ENCODE measurements around the gene SRPX2.

SRPX2 gene

DNA sequence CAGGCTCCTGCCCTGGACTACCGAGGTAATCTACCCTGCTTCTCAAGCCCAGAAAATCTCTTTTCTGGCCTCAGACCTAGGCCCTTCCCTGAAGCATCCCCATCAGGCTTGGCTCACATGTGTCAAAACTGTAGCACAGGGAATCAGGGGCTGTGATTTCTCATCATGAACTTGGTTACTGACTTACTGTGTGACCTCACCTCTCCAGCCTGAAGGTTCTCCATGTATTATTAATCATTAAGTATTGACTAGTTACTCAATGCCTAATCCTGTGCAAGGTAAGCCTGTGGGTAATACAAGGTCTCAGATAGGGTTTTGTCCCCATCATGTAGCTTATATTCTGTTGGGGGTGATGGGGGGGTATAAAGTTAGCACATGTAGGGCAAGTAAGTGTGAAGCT is 6.8 kb downstream of the SRPX2 start:
- no peak for DNase-seq

- no peak for DNase-seq
Observed at GRCh38 chrX:100652266-100652665, 8.3 kb downstream of the SRPX2 start.

DNA sequence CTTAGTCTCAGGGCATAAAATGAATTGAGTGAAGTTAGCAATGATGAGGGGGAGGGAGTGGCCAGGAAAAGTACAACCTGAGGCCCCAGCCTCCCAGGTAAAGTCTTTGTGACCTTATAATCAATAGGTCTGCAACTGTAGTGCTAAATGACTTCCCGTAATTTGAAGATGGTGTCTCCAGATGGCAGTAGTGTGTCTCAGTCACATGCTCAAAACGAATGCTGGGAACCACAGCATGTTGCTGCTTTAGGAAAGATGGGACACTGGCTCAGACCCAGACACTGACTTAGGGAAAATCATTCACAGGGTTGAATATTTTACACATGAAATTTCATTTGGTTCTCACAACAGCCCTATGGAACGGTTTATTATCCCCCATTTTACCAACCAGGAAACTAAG is 10.3 kb downstream of the SRPX2 start:
- peak; percentile 5 for DNase-seq

DNA sequence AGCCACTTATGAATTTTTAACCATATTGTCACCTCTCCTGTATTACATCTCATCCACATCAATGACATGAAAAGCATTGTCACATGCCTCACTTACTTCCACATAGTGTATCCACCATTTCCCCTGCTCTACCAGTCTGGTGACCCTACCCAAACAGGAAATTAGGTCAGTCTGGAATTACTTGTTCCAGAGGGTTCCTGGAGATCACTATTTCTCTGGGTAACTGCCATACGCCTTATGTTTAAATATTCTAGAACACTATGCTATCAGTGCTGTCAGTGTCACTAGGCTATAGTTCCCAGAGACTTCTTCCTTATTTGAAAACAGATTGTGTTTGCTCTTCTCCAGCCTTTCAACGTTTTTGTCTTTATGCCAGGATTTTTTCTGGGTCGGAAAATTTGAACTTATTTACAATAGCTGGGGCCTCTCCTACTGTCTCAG is 15.0 kb downstream of the SRPX2 start:
- DNase-seq: no peak

DNA sequence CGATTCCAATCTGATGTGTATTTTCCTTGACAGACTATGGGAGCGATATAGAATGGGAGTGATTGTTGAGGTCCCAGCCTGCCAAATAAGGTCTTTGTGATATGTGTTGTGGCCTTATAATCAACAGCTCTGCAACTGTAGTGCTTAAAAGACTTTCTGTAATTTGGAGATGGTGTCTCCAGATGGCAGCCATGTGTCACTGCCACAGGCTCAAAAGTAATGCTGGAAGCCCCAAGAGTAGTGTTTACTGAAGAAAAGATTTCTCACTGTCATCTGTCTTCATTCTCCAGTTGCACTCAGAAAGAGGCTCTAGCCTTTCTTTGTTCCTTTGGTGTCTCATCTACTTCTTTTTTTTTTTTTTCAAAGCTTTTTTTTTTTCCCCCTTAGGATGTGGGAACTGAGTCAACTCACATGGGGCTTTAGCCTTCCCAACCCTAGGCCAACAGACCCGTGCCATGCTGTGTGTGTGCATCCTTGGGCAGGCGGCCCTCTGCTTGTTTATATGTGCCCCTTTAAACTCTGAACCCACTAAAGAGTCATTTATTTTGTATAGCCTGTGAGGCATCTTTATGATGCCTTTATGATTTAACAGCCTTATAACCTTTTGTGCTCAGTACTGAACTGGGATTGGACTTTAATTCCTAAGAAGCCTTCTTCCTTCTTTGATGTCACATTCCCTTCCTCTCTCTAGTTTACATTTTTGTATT is 15.6 kb downstream of the SRPX2 start:
- no peak for DNase-seq

- DNase-seq: no peak
Observed at GRCh38 chrX:100662170-100662569, 18.2 kb downstream of the SRPX2 start.

- DNase-seq: no peak
Observed at GRCh38 chrX:100662796-100663195, 18.8 kb downstream of the SRPX2 start.

- DNase-seq: no peak
Observed at GRCh38 chrX:100663642-100664041, 19.6 kb downstream of the SRPX2 start.

GRCh38 chrX:100672966-100673365 is 29.0 kb downstream of the SRPX2 start:
- DNase-seq: no peak

DNA sequence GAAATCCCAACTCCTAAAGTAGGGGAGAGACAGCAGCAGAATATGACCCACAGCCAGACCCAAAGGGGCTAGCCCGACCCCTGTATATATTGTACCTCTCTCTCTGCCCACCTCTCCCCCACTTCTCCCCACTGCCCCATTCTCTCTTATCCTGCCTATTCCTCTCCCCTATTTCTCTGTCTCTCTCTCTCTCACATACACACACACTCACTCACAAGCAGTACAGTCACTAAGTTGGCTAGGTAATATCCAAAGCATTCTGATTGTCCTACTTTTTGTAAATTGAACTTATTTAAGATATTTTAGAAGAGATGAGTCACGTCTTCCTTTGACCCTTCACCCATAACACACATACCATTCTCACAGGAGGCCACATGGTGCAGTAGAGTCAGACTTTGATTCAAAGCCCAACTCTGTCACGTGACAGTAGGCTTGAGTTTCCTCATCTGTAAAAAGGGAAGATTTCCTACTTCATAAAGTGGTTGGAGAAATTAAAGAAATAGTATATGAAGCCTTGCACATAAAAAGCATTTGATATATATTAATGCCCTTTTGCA is 29.5 kb downstream of the SRPX2 start:
- no peak for DNase-seq

DNA sequence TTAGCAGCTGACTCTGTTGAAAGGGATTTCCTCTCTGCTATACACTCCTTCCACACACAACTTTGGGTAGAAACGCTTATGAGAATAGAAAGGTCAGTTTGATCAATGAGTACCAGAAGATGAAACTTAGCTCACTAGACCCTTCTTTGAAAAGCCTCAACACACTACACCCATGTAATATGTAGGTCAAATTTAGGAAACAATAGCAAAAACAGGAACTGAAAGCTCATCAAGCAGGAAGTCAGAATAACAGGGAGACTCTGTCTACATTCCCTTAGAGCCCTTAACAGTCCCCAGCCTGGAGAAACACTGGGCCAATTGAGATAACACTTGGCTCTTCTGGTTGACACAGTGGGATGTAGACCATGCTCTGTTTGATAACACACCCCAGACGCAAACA is 30.7 kb downstream of the SRPX2 start:
- DNase-seq: no peak

GRCh38 chrX:100677611-100678181 is 33.7 kb downstream of the SRPX2 start:
- DNase-seq: no peak

- no peak for DNase-seq
Observed at GRCh38 chrX:100680756-100681155, 36.8 kb downstream of the SRPX2 start.

DNA sequence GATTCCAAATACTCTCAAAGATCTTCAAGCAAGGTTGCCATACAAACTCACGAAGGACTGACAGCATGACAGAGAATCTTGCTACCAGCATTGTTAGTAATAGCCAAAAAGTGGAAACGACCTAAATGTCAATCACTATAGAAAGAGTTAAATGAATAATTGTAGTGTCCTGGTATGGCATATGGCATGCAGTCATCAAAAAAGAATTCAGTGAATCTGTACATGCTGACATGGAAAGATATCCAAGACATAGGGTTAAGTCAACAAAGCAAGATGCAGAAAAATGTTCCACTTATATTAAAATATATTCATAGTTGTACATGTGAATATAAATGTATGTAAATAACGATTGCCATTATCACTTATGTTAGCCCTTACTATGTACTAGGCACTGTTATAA is 37.6 kb downstream of the SRPX2 start:
- DNase-seq: no peak

DNA sequence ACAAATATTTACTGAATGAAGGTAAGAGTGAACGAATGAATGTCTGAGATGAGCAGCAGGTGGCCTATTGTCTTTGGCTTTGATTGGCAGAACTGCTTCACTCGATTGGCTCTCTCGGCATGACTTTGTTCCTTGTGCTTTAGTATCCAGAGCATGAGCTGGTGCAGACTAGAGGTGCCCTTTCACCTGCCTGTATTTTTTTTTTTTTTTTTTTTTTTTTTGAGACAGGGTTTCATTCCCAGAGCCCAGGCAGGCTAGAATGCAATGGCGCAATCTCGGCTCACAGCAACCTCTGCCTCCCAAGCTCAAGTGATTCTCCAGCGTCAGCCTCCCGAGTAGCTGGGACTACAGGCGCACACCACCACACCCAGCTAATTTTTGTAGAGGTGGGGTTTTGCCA is 38.9 kb downstream of the SRPX2 start:
- no peak for DNase-seq

- DNase-seq: peak; percentile 84
Observed at GRCh38 chrX:100685284-100685996, 41.4 kb downstream of the SRPX2 start.

DNA sequence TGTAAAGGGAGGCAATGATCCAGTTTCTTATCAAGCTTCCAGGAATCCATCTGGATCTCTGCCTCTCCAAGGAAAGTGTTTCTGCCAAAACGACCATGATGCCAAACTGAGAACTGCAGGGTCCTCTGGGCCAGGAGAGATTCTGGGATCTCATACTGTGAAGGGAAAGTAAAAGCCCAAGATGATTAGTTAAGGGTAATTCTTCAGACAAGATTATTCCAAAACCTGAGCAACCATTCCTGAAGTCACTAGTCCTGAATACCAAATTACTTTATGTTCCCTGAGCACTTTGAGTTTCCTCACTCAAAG is 42.0 kb downstream of the SRPX2 start:
- DNase-seq: no peak

DNA sequence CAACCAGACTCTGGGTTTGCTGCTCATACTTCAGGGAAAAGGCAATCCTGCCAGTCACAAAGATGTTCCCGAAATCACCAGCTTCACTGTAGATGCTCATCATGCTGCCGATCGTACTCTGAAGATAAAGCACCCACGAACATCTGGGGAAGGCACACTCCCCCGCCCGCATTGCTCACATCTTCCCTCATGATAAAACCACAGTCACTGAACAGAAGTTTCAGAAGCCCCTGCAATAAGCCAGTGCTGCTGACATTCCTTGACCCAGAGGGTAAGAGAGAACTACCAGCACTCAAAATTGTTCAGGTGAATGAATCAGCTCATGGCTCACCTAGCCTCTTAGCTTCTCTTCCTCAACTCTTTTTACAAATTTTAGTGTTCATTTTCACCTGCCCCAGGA is 43.1 kb downstream of the SRPX2 start:
- no peak for DNase-seq

- DNase-seq: no peak
Observed at GRCh38 chrX:100687546-100687945, 43.5 kb downstream of the SRPX2 start.

DNA sequence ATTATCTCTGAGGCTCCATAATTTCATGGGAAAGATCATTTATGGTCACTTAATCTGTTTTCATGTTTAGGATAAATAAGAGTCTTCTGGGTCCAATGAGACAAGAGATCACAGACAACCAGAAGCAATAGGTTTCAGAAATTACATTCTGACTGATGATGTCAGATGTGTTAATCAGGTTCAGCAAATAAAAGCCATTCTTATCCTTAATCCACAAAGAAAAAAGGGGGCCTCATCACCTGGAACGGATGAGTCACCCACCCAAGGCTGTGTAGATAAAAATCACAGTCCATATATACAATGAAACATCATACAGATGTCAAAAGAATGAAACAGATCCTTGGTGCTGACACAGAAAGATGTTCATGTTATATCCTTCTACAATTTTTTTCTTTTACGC is 51.3 kb downstream of the SRPX2 start:
- DNase-seq: no peak

- no peak for DNase-seq
Observed at GRCh38 chrX:100695991-100696390, 52.0 kb downstream of the SRPX2 start.

GRCh38 chrX:100696699-100697351 is 52.8 kb downstream of the SRPX2 start:
- no peak for DNase-seq

DNA sequence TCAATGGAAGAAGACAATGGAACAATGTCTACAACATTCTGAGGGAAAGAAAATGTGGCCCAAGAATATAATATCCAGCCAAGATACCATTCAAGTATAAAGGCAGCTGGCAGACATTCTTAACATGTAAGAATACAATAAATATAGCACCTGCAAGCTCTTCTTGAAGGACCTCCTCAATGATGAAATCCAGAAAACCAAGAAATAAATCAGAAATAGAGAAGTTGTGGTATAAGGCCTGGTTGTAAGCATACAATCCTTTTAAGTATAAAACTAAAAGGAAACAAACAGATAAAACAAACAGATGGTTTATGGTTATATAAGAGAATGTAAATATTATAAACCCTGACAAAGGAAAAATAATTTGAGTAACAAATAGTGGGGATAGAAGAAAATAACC is 54.6 kb downstream of the SRPX2 start:
- DNase-seq: no peak

- no peak for DNase-seq
Observed at GRCh38 chrX:100700809-100701208, 56.8 kb downstream of the SRPX2 start.

Data from activated CD4-positive, alpha-beta T cell treated with anti-CD3 and anti-CD28 coated beads, Interleukin-2, Interleukin-6, amounts not matched to agents 100 ng/mL and 50 ng/mL, durations not matched to agents 16 hours and 8 hours (primary cell).